HG03060 (cell line): ENCODE results near the gene RNF44.
"Not testable (repeated sequence)": the region's sequence is repeated elsewhere in the genome, so short reads cannot be mapped to it uniquely, and the experiment has no call there.

Experiments
- ATAC-seq: cut with Tn5 transposase; IDR thresholded peaks from one replicate; pipeline ENCODE4 v1.9.1; 2021; ENCODE audit warnings: low read depth, moderate number of reproducible peaks; ENCODE audit not compliant: unreplicated experiment

Gene RNF44

GRCh38 chr5:176487160-176487559, 50.0 kb downstream of the RNF44 start:
- not testable (repeated sequence) for ATAC-seq

- ATAC-seq = no peak
These were observed 50.9 kb downstream of the RNF44 start for GRCh38 chr5:176486189-176486757.

- ATAC-seq = no peak
These were observed 52.0 kb downstream of the RNF44 start for GRCh38 chr5:176485176-176485575.

- ATAC-seq = no peak
These were observed 55.5 kb downstream of the RNF44 start for GRCh38 chr5:176481711-176482110.
